Measurements from ENCODE around the gene ZMIZ2.

DNA sequence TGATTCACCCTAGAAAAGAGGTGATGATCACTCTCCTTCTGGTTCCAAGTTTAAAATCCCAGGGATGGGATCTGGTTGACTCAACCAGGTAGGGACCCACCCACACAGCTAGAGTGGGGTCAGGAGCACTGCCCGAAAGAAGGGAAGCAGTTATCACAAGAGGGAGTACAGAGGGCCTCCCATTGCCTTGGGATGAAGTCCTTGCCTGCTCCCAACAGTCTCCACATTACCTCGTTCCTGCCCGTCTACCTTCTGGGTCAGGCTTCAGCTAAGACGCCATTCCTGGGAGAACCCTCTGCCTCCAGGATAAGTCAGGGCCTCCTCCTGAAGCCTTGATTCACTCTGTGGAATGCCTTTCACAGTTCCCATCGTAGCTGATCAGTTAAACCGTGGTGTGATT lies 23.8 kb downstream of the ZMIZ2 start:
- no peak for TF ChIP-seq EZH2 (IDR thresholded peaks at IDR 0.05; ENCODE audit: low read length)
- TF ChIP-seq, protein P1, sequence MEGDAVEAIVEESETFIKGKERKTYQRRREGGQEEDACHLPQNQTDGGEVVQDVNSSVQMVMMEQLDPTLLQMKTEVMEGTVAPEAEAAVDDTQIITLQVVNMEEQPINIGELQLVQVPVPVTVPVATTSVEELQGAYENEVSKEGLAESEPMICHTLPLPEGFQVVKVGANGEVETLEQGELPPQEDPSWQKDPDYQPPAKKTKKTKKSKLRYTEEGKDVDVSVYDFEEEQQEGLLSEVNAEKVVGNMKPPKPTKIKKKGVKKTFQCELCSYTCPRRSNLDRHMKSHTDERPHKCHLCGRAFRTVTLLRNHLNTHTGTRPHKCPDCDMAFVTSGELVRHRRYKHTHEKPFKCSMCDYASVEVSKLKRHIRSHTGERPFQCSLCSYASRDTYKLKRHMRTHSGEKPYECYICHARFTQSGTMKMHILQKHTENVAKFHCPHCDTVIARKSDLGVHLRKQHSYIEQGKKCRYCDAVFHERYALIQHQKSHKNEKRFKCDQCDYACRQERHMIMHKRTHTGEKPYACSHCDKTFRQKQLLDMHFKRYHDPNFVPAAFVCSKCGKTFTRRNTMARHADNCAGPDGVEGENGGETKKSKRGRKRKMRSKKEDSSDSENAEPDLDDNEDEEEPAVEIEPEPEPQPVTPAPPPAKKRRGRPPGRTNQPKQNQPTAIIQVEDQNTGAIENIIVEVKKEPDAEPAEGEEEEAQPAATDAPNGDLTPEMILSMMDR (optimal IDR thresholded peaks at IDR 0.05 in 1 of 3, IDR thresholded peaks at IDR 0.05 in 1 of 3, conservative IDR thresholded peaks at IDR 0.05 in 1 of 3; ENCODE audit: extremely low read depth in 1 of 3, insufficient read depth in 2 of 3, low read length in 3 of 3) = no peak

Data from keratinocyte (primary cell).